ENCODE results near the gene RXRA. TPM values are rescaled to one million over a fixed set of nuclear protein-coding genes. Genes with fewer than 3 reads are reported as not detected.

RXRA gene
- polyA plus RNA-seq, 1 experiment, result 12.0 TPM

- no peak for DNase-seq (ENCODE audit: low read depth)
- TF ChIP-seq, protein P1, sequence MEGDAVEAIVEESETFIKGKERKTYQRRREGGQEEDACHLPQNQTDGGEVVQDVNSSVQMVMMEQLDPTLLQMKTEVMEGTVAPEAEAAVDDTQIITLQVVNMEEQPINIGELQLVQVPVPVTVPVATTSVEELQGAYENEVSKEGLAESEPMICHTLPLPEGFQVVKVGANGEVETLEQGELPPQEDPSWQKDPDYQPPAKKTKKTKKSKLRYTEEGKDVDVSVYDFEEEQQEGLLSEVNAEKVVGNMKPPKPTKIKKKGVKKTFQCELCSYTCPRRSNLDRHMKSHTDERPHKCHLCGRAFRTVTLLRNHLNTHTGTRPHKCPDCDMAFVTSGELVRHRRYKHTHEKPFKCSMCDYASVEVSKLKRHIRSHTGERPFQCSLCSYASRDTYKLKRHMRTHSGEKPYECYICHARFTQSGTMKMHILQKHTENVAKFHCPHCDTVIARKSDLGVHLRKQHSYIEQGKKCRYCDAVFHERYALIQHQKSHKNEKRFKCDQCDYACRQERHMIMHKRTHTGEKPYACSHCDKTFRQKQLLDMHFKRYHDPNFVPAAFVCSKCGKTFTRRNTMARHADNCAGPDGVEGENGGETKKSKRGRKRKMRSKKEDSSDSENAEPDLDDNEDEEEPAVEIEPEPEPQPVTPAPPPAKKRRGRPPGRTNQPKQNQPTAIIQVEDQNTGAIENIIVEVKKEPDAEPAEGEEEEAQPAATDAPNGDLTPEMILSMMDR (IDR thresholded peaks at IDR 0.05; ENCODE audit: insufficient read depth, low read depth, low read length), result no peak
- ChIA-PET CTCF (interaction anchor here (0.8 to 3.8 kb wide), 10 partner anchors 28 to 971 kb away, joined by 3 to 175 read pairs (median 6); partner anchors contain the start of gene RNU6ATAC), POLR2A (no interaction called here)
- no peaks in the 10 kb centered on the region for H3K27me3 ChIP-seq (ENCODE audit: control insufficient read depth, insufficient read depth, low read length)
- H3K36me3 ChIP-seq (ENCODE audit: control insufficient read depth, insufficient read depth, low read length), result peaks cover 10% of the 10 kb centered on the region
- H3K4me3 ChIP-seq (ENCODE audit: low read depth, low read length), result no peak overlapping the region
These were observed 115.2 kb downstream of the RXRA start for GRCh38 chr9:134441227-134442084.

DNA sequence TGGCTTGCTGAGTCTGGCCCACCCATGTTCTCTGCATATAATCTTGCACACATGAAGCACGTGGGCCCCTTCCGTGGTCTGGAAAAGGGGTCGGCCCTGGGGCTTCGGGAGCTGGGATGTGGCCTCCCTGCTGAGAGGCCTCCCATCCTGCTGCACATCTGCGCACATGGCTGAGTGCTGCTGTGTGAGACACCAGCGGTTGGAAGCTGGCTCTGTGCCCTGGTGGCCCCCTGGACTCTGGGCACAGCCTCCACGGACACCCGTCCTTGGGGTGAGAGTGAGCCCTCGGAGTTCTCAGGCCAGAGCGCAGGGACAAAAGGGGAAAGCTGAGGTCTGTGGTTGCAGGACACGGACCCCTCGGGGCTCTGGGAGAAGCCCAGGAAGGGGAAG lies 115.8 kb downstream of the RXRA start:
- Histone ChIP-seq H3K36me3 (ENCODE audit: control insufficient read depth, insufficient read depth, low read length) (peaks cover 4% of the 10 kb centered on the region), H3K27me3 (ENCODE audit: control insufficient read depth, insufficient read depth, low read length) (no peaks in the 10 kb centered on the region), H3K4me3 (ENCODE audit: low read depth, low read length) (no peak overlapping the region)
- TF ChIP-seq, protein P1 (IDR thresholded peaks at IDR 0.05; ENCODE audit: insufficient read depth, low read depth, low read length), result no peak
- no peak for DNase-seq (ENCODE audit: low read depth)
- ChIA-PET CTCF (interaction anchor here (0.6 to 3.8 kb wide), 20 partner anchors 29 to 971 kb away, joined by 3 to 175 read pairs (median 6); partner anchors contain the start of gene RNU6ATAC), POLR2A (no interaction called here)

GRCh38 chr9:134442486-134443173 lies 116.4 kb downstream of the RXRA start:
- TF ChIP-seq, protein P1 (IDR thresholded peaks at IDR 0.05; ENCODE audit: insufficient read depth, low read depth, low read length), result no peak
- Histone ChIP-seq H3K36me3 (ENCODE audit: control insufficient read depth, insufficient read depth, low read length) (no peaks in the 10 kb centered on the region), H3K27me3 (ENCODE audit: control insufficient read depth, insufficient read depth, low read length) (no peaks in the 10 kb centered on the region), H3K4me3 (ENCODE audit: low read depth, low read length) (no peak overlapping the region)
- ChIA-PET CTCF (interaction anchor here (0.6 to 3.8 kb wide), 36 partner anchors 8 to 970 kb away, joined by 3 to 175 read pairs (median 4); partner anchors contain the start of gene RNU6ATAC), POLR2A (no interaction called here)
- DNase-seq (ENCODE audit: low read depth), result no peak

GRCh38 chr9:134443174-134444037 lies 117.2 kb downstream of the RXRA start:
- Histone ChIP-seq H3K36me3 (ENCODE audit: control insufficient read depth, insufficient read depth, low read length) (no peaks in the 10 kb centered on the region), H3K4me3 (ENCODE audit: low read depth, low read length) (no peak overlapping the region), H3K27me3 (ENCODE audit: control insufficient read depth, insufficient read depth, low read length) (no peaks in the 10 kb centered on the region)
- peak; percentile 59 for DNase-seq (ENCODE audit: low read depth)
- TF ChIP-seq, protein P1 (IDR thresholded peaks at IDR 0.05; ENCODE audit: insufficient read depth, low read depth, low read length), result peak; percentile 98
- POLR2A ChIA-PET, result no interaction called here
- CTCF ChIA-PET, result interaction anchor here (0.6 to 3.8 kb wide), 32 partner anchors 8 to 305 kb away, joined by 3 to 175 read pairs (median 4); partner anchors contain the start of gene RNU6ATAC
